NCI-H2029 treated with DMSO at 0.1 percent for 48 hours (cell line): Measurements from ENCODE around the gene CFAP92.

Source experiments
- DNase-seq: peaks from one replicate; lab custom pipeline; 2025; lab: John Stamatoyannopoulos, UW

The CFAP92 gene

GRCh38 chr3:128993461-128994172 is at the start of gene CFAP92:
TSS of gene CFAP92 (minus strand) at chr3:128994076. CDS start at chr3:128993304, 772 bp downstream.
- peak; percentile 73 for DNase-seq

- no peak for DNase-seq
Measured at GRCh38 chr3:129040579-129041300, 46.9 kb upstream of the CFAP92 start.

GRCh38 chr3:129040039-129040336 is 46.1 kb upstream of the CFAP92 start:
- no peak for DNase-seq

- no peak for DNase-seq
Measured at GRCh38 chr3:129039271-129040038, 45.6 kb upstream of the CFAP92 start.

GRCh38 chr3:129038121-129038855 is 44.4 kb upstream of the CFAP92 start:
- DNase-seq: no peak

- no peak for DNase-seq
Measured at GRCh38 chr3:129037093-129037419, 43.2 kb upstream of the CFAP92 start.

- DNase-seq: no peak
Measured at GRCh38 chr3:129036222-129037092, 42.6 kb upstream of the CFAP92 start.

GRCh38 chr3:129035360-129036221 is 41.7 kb upstream of the CFAP92 start:
- no peak for DNase-seq

GRCh38 chr3:129034642-129035041 is 40.8 kb upstream of the CFAP92 start:
- DNase-seq: no peak

- no peak for DNase-seq
Measured at GRCh38 chr3:129033633-129034321, 39.9 kb upstream of the CFAP92 start.

- DNase-seq: no peak
Measured at GRCh38 chr3:129033151-129033550, 39.3 kb upstream of the CFAP92 start.

GRCh38 chr3:129032716-129033115 is 38.8 kb upstream of the CFAP92 start:
- DNase-seq: no peak

- no peak for DNase-seq
Measured at GRCh38 chr3:129031476-129032215, 37.8 kb upstream of the CFAP92 start.

GRCh38 chr3:129030611-129031010 is 36.7 kb upstream of the CFAP92 start:
- DNase-seq: no peak

GRCh38 chr3:129028866-129029265 is 35.0 kb upstream of the CFAP92 start:
- no peak for DNase-seq

- DNase-seq: no peak
Measured at GRCh38 chr3:129027544-129027880, 33.6 kb upstream of the CFAP92 start.

GRCh38 chr3:129026728-129027543 is 33.1 kb upstream of the CFAP92 start:
- peak; percentile 31 for DNase-seq

- no peak for DNase-seq
Measured at GRCh38 chr3:129025691-129026435, 32.0 kb upstream of the CFAP92 start.
